Lower leg skin (tissue), 4 donors: ENCODE measurements around the gene PSMD8. TPM values are rescaled to one million over a fixed set of nuclear protein-coding genes. Genes with fewer than 3 reads are reported as not detected.

Source experiments
- DNase-seq, 2 donors: peaks; one replicate each; pipeline ENCODE4 v3.0.0-alpha.2; 2019; ENCODE audit warnings: low spot score in 2 of 2
- H3K4me3 ChIP-seq: fragments of 200-600 bp; sonication (generic); 2 replicates; pipeline ENCODE4 v1.5.1; 2017; ENCODE audit warnings: mild to moderate bottlenecking, low read depth; ENCODE audit not compliant: poor library complexity, severe bottlenecking
- CTCF ChIP-seq, 3 donors: fragments of 450-650 bp; IDR thresholded peaks; one replicate each; pipeline ENCODE4 v1.5.1; 2016; ENCODE audit warnings: antibody characterized with exemption in 3 of 3, mild to moderate bottlenecking in 3 of 3, moderate library complexity in 2 of 3
- POLR2A ChIP-seq, 2 donors: fragments of 450-650 bp; IDR thresholded peaks; one replicate each; pipeline ENCODE4 v1.6.1; 2016 to 2017; ENCODE audit warnings: antibody characterized with exemption in 2 of 2, mild to moderate bottlenecking in 1 of 2, moderate library complexity in 1 of 2
- WGBS, 2 donors: methylation state at CpG; one replicate each; pipeline ENCODE4 v1.1.5; 2018; 5-methylcytosine and 5-hydroxymethylcytosine counted together
- intact Hi-C: fragments of 100-400 bp; cut with DNase I; formaldehyde crosslinking; loops from one replicate; pipeline ENCODE4 v1.15.0; 2023; ENCODE audit warnings: low total_unique reads
- total RNA-seq, 4 donors: library from RNA; depleted of rRNA; stranded (reverse); fragments of >200 nt; gene quantifications; one replicate each; pipeline ENCODE4 v1.1.0, GENCODE V29; 2016

The PSMD8 gene
- total RNA-seq, 4 donors from 2014 or later = 222 to 319 (median 311) TPM

GRCh38 chr19:38383743-38384142 lies 9.4 kb downstream of the PSMD8 start:
- intact Hi-C loops = no loop called here
- 95 to 97% methylated on average over 2 of the region's 2 CpGs for WGBS, 2 donors
- TF ChIP-seq CTCF (IDR thresholded peaks at IDR 0.05) (no peak), POLR2A (IDR thresholded peaks at IDR 0.05) (no peak)
- DNase-seq = no peak
- no peak overlapping the region for H3K4me3 ChIP-seq

- no peak overlapping the region for H3K4me3 ChIP-seq
- 81 to 83% methylated on average over 9 to 10 of the region's 10 CpGs for WGBS, 2 donors
Observed at GRCh38 chr19:38384209-38385027, 10.0 kb downstream of the PSMD8 start.

DNA sequence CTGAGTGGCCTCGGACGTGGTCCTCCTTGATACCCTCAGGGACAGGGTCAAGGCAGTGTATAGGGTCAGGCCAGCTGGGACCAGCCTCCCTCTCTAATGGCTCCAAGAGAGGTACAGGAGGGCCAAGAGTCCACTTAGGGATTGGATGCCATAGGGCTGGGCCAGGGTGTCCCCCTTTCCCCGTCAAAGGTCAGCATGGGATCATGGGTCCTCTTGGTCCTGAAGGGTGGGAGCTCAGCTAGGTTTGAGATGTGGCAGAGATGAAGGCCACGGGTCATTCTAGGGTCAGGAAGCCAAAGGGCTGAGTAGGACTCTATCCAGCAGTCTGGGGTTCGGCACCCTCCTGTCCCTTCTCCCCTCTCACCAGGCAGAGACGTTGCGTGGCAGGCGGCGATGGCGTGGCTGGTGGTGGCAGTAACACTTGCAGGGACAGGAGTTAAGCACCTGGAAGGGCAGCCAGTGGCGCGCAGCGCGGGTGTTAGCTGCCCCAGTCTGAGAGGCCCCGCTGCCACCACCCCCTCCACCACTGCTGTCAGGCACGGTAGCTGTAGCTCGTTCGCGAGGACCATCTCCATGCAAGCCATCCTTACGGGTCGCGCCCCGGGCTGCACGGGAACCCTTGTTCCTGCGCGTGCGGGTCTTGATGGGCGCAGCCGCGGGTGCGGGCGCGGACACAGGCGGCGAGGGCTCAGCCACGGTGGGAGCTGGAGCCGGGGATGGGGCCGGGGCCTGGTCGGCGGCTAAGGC lies 10.9 kb downstream of the PSMD8 start:
- DNase-seq = no peak
- 83 to 87% methylated on average over 37 to 40 of the region's 40 CpGs for WGBS, 2 donors

More at GRCh38 chr19:38384209-38385027, 10.0 kb downstream of the PSMD8 start:
- DNase-seq = no peak
- intact Hi-C loops = no loop called here
- TF ChIP-seq POLR2A (IDR thresholded peaks at IDR 0.05) = no peak
- TF ChIP-seq CTCF (IDR thresholded peaks at IDR 0.05) = no peak

DNA sequence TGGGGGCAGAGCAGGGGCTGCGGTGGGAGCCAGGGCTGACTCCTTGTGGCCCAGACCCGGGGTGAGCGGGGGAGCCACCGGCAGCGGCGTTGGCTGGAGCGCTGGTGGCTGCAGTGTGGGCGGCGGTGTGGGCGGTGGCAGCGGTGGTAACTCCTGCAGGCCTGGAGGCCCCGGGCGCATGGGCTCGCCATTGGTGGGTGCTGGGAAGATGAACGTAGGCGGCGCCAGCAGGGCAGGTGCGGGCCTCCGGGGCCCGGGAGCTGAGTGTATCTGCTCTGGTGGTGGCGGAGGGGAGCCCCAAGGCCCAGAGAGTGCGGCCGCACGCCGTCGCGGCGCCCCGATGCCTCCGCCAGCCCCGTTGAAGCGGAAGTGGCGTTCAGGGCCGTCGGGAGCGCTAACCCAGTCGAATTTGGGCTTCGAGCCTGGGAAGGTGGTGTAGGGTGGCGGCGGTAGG lies 11.5 kb downstream of the PSMD8 start:
- intact Hi-C loops = no loop called here
- TF ChIP-seq CTCF (IDR thresholded peaks at IDR 0.05) = no peak
- no peak for TF ChIP-seq POLR2A (IDR thresholded peaks at IDR 0.05)
- WGBS, 2 donors = 67 to 70% methylated on average over 39 to 40 of the region's 40 CpGs
- no peak overlapping the region for H3K4me3 ChIP-seq
- no peak for DNase-seq

More for the DNA sequence above, 10.9 kb downstream of the PSMD8 start:
- H3K4me3 ChIP-seq = no peak overlapping the region
- TF ChIP-seq POLR2A (IDR thresholded peaks at IDR 0.05) = no peak
- no peak for TF ChIP-seq CTCF (IDR thresholded peaks at IDR 0.05)
- intact Hi-C loops = no loop called here

- intact Hi-C loops = no loop called here
- TF ChIP-seq CTCF (IDR thresholded peaks at IDR 0.05) = no peak
- no peak for TF ChIP-seq POLR2A (IDR thresholded peaks at IDR 0.05)
- no peak overlapping the region for H3K4me3 ChIP-seq
Observed at GRCh38 chr19:38386300-38386970, 12.1 kb downstream of the PSMD8 start.

More at GRCh38 chr19:38386300-38386970, 12.1 kb downstream of the PSMD8 start:
- 44 to 58% methylated on average over 24 to 27 of the region's 61 CpGs for WGBS, 2 donors
- DNase-seq = no peak
